Astrocyte of the spinal cord (primary cell): ENCODE data around the gene PTGIR.
A peak's percentile ranks its signal among the peaks of the same experiment; 100 is the strongest.

Source experiments
- DNase-seq: peaks from one replicate; pipeline ENCODE4 v3.0.0; 2011; ENCODE audit warnings: low read depth, low spot score
- H3K4me3 ChIP-seq: 2 replicates; pipeline ENCODE4 v1.5.1; 2011; ENCODE audit warnings: low read depth, mild to moderate bottlenecking, low read length, moderate library complexity
- in situ Hi-C: cut with HindIII; loops from 2 replicates; pipeline ENCODE4 v1.10.0; 2017; ENCODE audit warnings: low sequenced_read_pairs
- TF ChIP-seq, protein P1 (sequence below): IDR thresholded peaks from 2 replicates; pipeline ENCODE4 v1.5.1; 2012; ENCODE audit warnings: low read depth, mild to moderate bottlenecking, low read length, inconsistent platforms

The PTGIR gene

DNA sequence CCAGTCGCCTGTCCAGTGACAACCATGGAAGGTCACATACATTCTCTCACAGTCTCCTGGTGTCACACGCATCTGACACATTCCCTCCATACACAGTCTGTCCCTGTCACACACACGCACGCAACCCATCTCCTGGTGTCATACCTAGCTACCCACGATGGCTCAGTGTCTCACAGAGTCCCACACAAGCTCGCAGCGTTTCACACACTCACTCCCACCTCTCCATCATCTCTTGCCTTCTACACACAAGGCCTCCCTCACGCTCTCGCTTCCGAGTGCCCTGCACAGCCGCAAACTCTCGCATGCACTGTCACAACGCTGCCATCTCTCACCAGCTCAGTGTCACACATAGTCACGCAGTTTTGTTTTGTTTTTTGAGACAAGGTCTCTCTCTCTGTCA, 12.3 kb upstream of the PTGIR start:
- H3K4me3 ChIP-seq: no peak overlapping the region
- no peak for DNase-seq
- TF ChIP-seq, protein P1, sequence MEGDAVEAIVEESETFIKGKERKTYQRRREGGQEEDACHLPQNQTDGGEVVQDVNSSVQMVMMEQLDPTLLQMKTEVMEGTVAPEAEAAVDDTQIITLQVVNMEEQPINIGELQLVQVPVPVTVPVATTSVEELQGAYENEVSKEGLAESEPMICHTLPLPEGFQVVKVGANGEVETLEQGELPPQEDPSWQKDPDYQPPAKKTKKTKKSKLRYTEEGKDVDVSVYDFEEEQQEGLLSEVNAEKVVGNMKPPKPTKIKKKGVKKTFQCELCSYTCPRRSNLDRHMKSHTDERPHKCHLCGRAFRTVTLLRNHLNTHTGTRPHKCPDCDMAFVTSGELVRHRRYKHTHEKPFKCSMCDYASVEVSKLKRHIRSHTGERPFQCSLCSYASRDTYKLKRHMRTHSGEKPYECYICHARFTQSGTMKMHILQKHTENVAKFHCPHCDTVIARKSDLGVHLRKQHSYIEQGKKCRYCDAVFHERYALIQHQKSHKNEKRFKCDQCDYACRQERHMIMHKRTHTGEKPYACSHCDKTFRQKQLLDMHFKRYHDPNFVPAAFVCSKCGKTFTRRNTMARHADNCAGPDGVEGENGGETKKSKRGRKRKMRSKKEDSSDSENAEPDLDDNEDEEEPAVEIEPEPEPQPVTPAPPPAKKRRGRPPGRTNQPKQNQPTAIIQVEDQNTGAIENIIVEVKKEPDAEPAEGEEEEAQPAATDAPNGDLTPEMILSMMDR: no peak
- in situ Hi-C loops: no loop called here

DNA sequence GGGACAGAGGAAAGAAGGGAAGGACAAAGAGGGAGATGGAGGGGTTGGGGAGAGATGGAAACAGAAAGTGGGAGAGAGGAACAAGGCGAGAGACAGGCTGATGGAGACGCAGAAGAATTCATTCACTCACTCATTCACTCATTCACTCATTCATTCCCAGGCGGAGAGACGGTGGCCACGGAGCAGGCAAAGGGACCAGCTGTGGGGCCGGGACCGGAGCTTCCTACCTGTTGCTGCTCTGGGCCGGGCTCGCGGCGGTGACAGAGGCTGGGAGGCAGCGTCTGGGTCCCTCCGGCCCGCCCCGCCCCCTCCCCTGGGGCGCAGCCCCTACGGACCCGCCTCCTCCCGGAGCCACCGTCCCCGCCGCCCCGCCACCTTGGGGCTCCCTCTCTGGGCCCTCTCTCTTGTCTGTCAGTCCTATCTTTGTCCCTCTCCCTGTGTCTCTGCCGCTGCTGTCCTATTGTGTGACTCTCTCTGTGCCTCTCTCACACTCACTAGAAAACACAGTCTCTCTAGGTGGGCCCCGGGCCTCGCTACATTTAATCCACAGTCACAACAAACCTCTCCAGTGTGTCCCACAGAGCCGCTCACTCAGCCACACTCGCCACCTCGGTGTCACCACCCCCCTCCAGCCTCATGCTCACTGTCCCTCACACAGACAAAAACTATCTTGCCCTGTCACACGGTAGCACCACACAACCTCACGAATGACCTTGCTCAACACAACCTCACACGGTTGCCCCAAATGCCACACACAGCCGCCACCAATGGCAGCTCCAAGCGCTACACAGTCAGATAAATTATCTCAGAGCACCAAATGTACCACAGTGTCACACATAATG, 11.3 kb upstream of the PTGIR start, which contains the start of gene GNG8:
Gene GNG8, minus strand, starts transcription at position 283 of the 842 bp plus-strand sequence. CDS start 1,520 bp downstream, outside the sequence.
- DNase-seq: no peak
- TF ChIP-seq, protein P1: no peak
- no peak within 1 kb of the TSS for H3K4me3 ChIP-seq
- in situ Hi-C loops: no loop called here

DNA sequence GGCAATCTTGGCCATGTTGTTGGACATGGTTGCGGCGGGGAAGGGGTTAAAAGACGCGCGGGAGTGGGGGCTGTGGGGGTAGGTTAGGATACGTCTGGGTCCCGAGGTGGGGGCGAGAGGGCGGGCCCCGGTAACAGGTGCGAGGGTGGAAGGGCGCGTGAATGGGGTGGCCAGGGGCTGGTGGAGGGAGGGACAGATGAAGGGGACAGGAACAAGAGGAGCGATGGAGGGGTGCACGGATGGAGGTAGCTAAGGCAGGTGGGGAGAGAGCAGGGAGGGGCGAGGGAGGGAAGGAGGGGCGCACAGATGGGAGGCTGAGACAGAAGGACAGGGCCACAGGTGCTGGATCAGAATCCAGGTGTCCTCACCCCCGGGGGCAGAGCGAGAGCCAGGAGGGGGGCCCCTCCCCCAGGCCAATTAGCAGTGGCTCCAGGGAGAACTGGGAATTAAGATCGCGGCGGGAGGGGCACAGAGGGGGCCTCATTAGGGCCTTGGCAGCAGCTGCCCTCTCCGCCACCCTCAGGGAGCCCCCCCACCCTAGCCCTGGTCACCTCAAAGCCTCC, 9.8 kb upstream of the PTGIR start:
- TF ChIP-seq, protein P1: no peak
- DNase-seq: no peak
- peak overlapping the region; percentile 27 for H3K4me3 ChIP-seq
- in situ Hi-C loops: no loop called here

DNA sequence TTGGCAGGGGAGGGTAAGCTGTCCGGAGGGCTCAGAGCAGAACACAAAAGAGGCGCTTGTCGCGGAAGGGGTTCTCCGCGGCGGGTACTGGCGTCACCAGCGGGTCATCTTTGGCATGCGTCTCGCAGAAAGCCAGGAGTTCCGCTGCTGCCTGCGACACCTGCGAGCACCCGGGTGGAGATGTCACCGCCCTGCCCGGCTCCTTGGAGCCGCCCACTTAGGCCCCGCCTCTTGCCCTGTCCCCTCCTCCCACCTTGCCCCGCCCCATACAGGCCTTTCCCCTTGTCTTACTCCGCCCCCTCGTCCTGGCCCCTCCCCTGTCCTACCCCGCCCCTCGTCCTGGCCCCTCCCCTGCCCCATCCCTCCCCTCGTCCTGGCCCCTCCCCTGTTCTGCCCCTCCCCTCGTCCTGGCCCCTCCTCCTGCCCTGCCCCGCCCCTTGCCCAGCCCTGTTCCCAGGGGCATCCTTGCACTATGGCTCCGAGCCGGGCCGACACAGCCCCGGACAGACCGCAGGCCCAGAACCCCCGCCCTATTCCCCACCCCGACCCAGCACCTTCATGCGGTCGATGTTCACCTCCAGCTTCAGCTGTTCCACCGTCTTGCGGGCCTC, 9.3 kb upstream of the PTGIR start:
- in situ Hi-C loops: no loop called here
- peak overlapping the region; percentile 34 for H3K4me3 ChIP-seq
- TF ChIP-seq, protein P1: no peak
- DNase-seq: peak; percentile 84

DNA sequence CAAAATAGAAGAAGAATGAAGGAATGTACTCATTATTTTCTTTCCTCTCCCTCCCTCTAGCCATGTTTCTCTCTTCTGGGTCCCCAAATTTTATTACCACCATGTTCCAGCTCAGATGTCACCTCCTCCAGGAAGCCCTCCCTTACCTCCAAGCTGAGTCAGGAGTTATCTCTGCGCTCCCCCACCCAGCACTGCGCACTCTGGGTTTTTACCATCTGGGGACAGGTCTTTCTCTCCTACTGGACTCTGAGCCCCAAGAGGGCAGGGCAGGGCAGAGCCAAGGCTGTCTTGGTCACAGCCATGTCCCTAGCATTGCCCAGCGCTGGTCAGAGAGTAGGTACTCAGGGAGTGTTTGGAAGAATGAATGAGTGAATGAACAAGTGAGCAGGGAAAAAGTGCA, 8.2 kb upstream of the PTGIR start:
- in situ Hi-C loops: no loop called here
- no peak overlapping the region for H3K4me3 ChIP-seq
- DNase-seq: no peak
- TF ChIP-seq, protein P1: no peak

DNA sequence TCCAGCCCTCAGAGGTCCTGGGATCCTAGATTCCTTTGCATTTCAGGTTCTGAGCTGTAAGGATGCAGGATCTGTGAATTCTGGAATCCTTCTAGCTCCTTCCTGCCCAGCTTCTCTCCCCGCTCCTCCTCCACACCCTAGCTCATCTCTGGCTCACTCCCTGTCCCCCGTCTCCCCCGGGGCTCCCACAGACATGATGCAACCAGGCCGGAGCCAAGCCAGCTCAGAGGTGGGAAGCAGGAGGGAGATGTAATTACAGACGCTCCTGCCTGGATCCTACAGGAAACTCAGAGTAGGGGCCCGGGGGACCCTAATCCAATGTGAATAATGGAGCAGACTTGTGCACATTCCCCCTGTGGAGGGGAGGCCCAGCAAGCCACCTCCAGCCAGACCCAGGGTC, 6.6 kb upstream of the PTGIR start:
- TF ChIP-seq, protein P1: no peak
- in situ Hi-C loops: no loop called here
- no peak for DNase-seq

More for the DNA sequence above, 6.6 kb upstream of the PTGIR start:
- no peak overlapping the region for H3K4me3 ChIP-seq
